Measurements from ENCODE around the gene TTC39B. TPM values are rescaled to one million over a fixed set of nuclear protein-coding genes. Genes with fewer than 3 reads are reported as not detected.

Gene TTC39B
- total and polyA plus RNA-seq, 2 of the 8 experiments (the other 6 are each of a cell fraction or from before 2014, with no cell fraction given): 1.6 to 10.9 TPM

DNA sequence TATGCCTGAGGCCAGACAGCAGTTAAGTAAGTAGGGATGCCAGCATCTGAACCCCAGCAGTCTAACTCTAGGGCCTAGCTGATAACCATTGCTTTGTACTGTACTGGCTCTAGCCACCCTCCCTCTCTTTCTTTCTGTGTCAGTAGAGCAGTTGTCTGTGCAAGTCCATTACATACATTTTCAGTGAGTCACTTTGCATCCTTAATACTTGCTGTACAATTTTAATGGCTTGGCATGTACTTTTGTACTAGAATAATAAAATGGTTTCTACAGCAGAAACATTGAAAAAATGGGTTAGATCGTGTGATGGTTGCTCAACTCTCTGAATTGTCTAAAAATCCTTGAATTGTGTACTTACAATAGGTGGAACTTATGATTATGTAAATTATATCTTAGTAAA lies 1.5 kb upstream of the TTC39B start:
- Histone ChIP-seq H3K14ac (ENCODE audit: insufficient read length) (no peak overlapping the region), H2BK5ac (ENCODE audit: low read depth, low read length) (no peak overlapping the region), H3K4me2 (ENCODE audit: insufficient read depth in 1 of 2, low read depth in 2 of 2, low read length in 2 of 2) (no peak overlapping the region), H3K79me2 (ENCODE audit: control insufficient read depth in 1 of 2, insufficient read depth in 2 of 2, low read length in 2 of 2) (no peaks in the 10 kb centered on the region; a peak in 1 of 4 replicates), H3K79me1 (ENCODE audit: low read depth, low read length) (no peaks in the 10 kb centered on the region), H3K27me3 (replicated peaks in 1 of 4; ENCODE audit: control insufficient read depth in 3 of 4, extremely low read depth in 1 of 4, insufficient read depth in 3 of 4, low read length in 3 of 4) (no peaks in the 10 kb centered on the region), H2AFZ (ENCODE audit: low read length) (no peak overlapping the region), H3K27ac (ENCODE audit: low read depth, low read length) (no peak overlapping the region), H3K56ac (replicated peaks; ENCODE audit: insufficient read length, low read depth, low read length) (no peak overlapping the region), H4K20me1 (replicated peaks in 1 of 2; ENCODE audit: control insufficient read depth in 1 of 2, insufficient read depth in 2 of 2, low read length in 2 of 2) (no peaks in the 10 kb centered on the region), H4K8ac (ENCODE audit: extremely low read depth, insufficient read depth, low read length) (no peak overlapping the region), H4K91ac (replicated peaks; ENCODE audit: insufficient read length, low read length) (no peak overlapping the region), H3K23ac (ENCODE audit: insufficient read length) (no peak overlapping the region), H3K4me3 (ENCODE audit: extremely low read depth in 1 of 4, insufficient read depth in 2 of 4, low read depth in 3 of 4, low read length in 4 of 4) (no peak overlapping the region), H3K9ac (replicated peaks in 1 of 4; ENCODE audit: extremely low read depth in 1 of 4, low read depth in 3 of 4, low read length in 3 of 4) (no peak overlapping the region), H3K36me3 (ENCODE audit: control insufficient read depth in 2 of 4, insufficient read depth in 4 of 4, low read length in 3 of 4) (no peaks in the 10 kb centered on the region), H2BK20ac (ENCODE audit: low read length) (no peak overlapping the region), H3K9me3 (ENCODE audit: insufficient read depth in 2 of 2, low read depth in 1 of 2, low read length in 1 of 2) (no peaks in the 10 kb centered on the region), H3K18ac (ENCODE audit: extremely low read depth, low read length) (no peak overlapping the region), H3K23me2 (ENCODE audit: low read depth, low read length) (peaks cover 9% of the 10 kb centered on the region), H4K5ac (ENCODE audit: insufficient read length, low read depth, low read length) (no peak overlapping the region), H3K4ac (replicated peaks; ENCODE audit: insufficient read length, low read depth, low read length) (no peak overlapping the region), H2AK5ac (ENCODE audit: low read depth, low read length) (no peak overlapping the region), H2BK12ac (ENCODE audit: low read depth, low read length) (no peak overlapping the region), H2BK15ac (ENCODE audit: low read length) (no peak overlapping the region), H2BK120ac (replicated peaks; ENCODE audit: low read depth, low read length) (no peak overlapping the region), H3K4me1 (replicated peaks in 1 of 4; ENCODE audit: control insufficient read depth in 3 of 4, insufficient read depth in 4 of 4, low read length in 3 of 4) (peaks cover 0 to 7% (median 0%) of the 10 kb centered on the region in 4 experiments; a peak in 2 of 7 replicates)
- 86% methylated on average over 1 of the region's 1 CpG; no CpG with 5 or more reads in 1 of the 2 experiments for WGBS, 2 experiments (ENCODE audit: extremely low coverage in 1 of 2, insufficient coverage in 1 of 2, insufficient read length in 1 of 2, insufficient replicate concordance in 2 of 2, low coverage in 1 of 2, low lambda C conversion rate in 2 of 2, missing lambda C conversion rate in 1 of 2)
- FAIRE-seq: no peak
- CTCF ChIA-PET (ENCODE audit: partially characterized antibody): interaction anchor here (0.5 to 1.3 kb wide), 4 partner anchors 22 to 99 kb away, joined by 3 to 4 read pairs (median 4); no protein-coding TSS in a partner anchor
- TF ChIP-seq SRF (IDR thresholded peaks at IDR 0.05; ENCODE audit: low read depth, low read length) (no peak), RFX5 (IDR thresholded peaks at IDR 0.05; ENCODE audit: borderline replicate concordance, low read depth, low read length) (no peak), NANOG (IDR thresholded peaks at IDR 0.05; ENCODE audit: insufficient read depth, low read depth, low read length, poor library complexity, severe bottlenecking) (no peak), SIX5 (IDR thresholded peaks at IDR 0.05; ENCODE audit: low read depth, low read length) (no peak), ASH2L (IDR thresholded peaks at IDR 0.05; ENCODE audit: low read length) (no peak), BRCA1 (IDR thresholded peaks at IDR 0.05; ENCODE audit: low read depth, low read length) (no peak), RNF2 (IDR thresholded peaks at IDR 0.05; ENCODE audit: borderline replicate concordance, low read depth, low read length, missing control alignments, poor library complexity, severe bottlenecking) (no peak), POU5F1 (IDR thresholded peaks at IDR 0.05; ENCODE audit: low read depth, low read length) (no peak), JUND (IDR thresholded peaks at IDR 0.05; ENCODE audit: low read length) (no peak), ZNF274 (IDR thresholded peaks at IDR 0.05; ENCODE audit: borderline replicate concordance, extremely low read depth, low read length) (no peak)
- DNase-seq (ENCODE audit: low read depth in 1 of 2, low spot score in 2 of 2): peak in 1 of 2 experiments; percentile 16
- POLR2A ChIA-PET (ENCODE audit: partially characterized antibody): interaction anchor here (1.8 kb wide), 1 partner anchor 8 kb away, joined by 7 read pairs; no protein-coding TSS in a partner anchor

Data from H1 (cell line).